Body of pancreas (tissue), 4 donors: Measurements from ENCODE around the gene ST3GAL5.

Experiments used
- CTCF ChIP-seq, 7 experiments: fragments of 450-650 bp in 4 of 7; fragments of 200-600 bp in 3 of 7; sonication (generic) in 3 of 7; IDR thresholded peaks; one replicate each; pipeline ENCODE4 v1.5.1; 2016 to 2019; ENCODE audit warnings: antibody characterized with exemption in 7 of 7
- POLR2A ChIP-seq, 3 donors: fragments of 450-650 bp; IDR thresholded peaks; one replicate each; pipeline ENCODE4 v1.6.1; 2016; ENCODE audit warnings: antibody characterized with exemption in 3 of 3, mild to moderate bottlenecking in 2 of 3

- no peak for TF ChIP-seq CTCF (IDR thresholded peaks at IDR 0.05)
- TF ChIP-seq POLR2A (IDR thresholded peaks at IDR 0.05), result no peak
Observed at GRCh38 chr2:85830645-85831044, 58.1 kb downstream of the ST3GAL5 start.
